ENCODE measurements around the gene CCDC188. TPM values are rescaled to one million over a fixed set of nuclear protein-coding genes. Genes with fewer than 3 reads are reported as not detected.

The CCDC188 gene
- total and polyA plus RNA-seq, 2 of the 4 experiments (the other 2 are of a cell fraction), result 0.10 TPM; not detected in 1

DNA sequence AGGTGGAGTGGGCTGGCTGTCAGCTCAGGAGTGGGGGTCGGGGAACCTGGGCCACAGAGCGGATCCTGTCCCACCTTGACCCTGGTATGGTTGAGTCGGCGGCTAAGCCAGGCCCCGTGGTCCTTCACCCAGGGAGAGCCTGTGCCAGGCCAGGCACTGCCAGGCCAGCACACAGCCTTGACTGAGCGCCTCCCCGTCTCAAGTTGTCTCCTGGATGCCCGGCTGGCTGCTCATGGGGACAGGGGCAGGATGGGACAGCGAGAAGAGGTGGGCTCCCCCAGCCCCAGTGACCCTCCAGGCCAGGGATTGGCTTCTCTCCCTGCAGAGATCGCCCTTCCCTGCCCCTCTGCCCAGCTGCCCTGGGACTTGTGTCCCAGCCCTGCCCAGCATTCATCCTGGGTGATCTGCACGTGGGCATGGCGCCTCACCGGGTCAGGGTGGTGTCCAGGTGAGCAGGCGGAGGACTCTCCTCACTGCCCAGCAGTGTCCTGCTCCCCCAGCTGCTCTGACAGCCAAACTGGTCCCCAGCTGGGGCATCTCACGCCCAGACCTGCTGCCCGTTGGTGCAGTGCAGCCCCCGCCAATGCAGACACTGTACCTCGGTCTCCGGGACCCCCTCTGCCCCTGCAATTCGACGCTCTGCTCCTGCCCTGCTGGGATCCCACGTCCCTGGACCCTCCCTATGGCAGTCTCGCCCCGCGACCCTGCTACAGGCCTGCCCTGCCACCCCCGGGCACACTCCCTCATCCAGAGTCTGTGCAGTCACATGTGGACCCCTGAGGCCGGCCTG is 28.8 kb upstream of the CCDC188 start:
- Histone ChIP-seq H3K4me1 (ENCODE audit: control insufficient read depth, insufficient read depth, low read length) (no peaks in the 10 kb centered on the region), H2AK5ac (ENCODE audit: low read depth, low read length) (no peak overlapping the region), H3K4me3 (ENCODE audit: insufficient read depth, low read depth, low read length) (no peak overlapping the region), H3K4ac (ENCODE audit: low read depth, low read length) (no peak overlapping the region), H2AK9ac (replicated peaks; ENCODE audit: low read depth, low read length, poor library complexity) (no peak overlapping the region), H3K9ac (ENCODE audit: low read depth, low read length) (no peak overlapping the region), H3K9me3 (ENCODE audit: control insufficient read depth, insufficient read depth, low read length) (no peaks in the 10 kb centered on the region), H3K18ac (ENCODE audit: low read depth, low read length) (no peak overlapping the region), H4K20me1 (ENCODE audit: insufficient read depth, low read length) (no peaks in the 10 kb centered on the region), H2BK120ac (ENCODE audit: low read depth, low read length) (no peak overlapping the region), H4K5ac (ENCODE audit: low read depth, low read length) (no peak overlapping the region), H4K91ac (ENCODE audit: insufficient read depth, low read depth, low read length) (no peak overlapping the region), H3K56ac (ENCODE audit: extremely low read depth, insufficient read depth, low read length) (no peak overlapping the region), H3K14ac (replicated peaks; ENCODE audit: low read depth, low read length) (no peak overlapping the region), H2BK20ac (ENCODE audit: low read depth, low read length) (no peak overlapping the region), H3K23ac (ENCODE audit: low read depth, low read length) (no peak overlapping the region), H3K9me1 (ENCODE audit: insufficient read depth, low read length) (no peaks in the 10 kb centered on the region), H2AFZ (replicated peaks; ENCODE audit: low read length, poor library complexity) (peak overlapping the region; percentile 43), H3K27ac (ENCODE audit: insufficient read depth, low read length) (no peak overlapping the region), H3K79me1 (ENCODE audit: low read depth in 1 of 2, low read length in 2 of 2) (no peaks in the 10 kb centered on the region), H2BK15ac (ENCODE audit: low read depth, low read length) (no peak overlapping the region), H2BK5ac (ENCODE audit: low read depth, low read length, poor library complexity, severe bottlenecking) (no peak overlapping the region), H3K27me3 (ENCODE audit: control insufficient read depth, insufficient read depth, low read length) (peaks cover 39% of the 10 kb centered on the region), H4K8ac (ENCODE audit: low read depth in 2 of 2, low read length in 2 of 2) (no peak overlapping the region), H3K36me3 (ENCODE audit: control insufficient read depth, insufficient read depth, low read length) (no peaks in the 10 kb centered on the region), H3K4me2 (ENCODE audit: low read depth, low read length) (no peak overlapping the region)
- ChIA-PET CTCF (no interaction called here), POLR2A (ENCODE audit: unreplicated experiment) (no interaction called here)
- no TSS peak for BruUV-seq (replicated peaks)
- TF ChIP-seq POLR2A (IDR thresholded peaks at IDR 0.05; ENCODE audit: low read depth, low read length) (no peak), RFX5 (IDR thresholded peaks at IDR 0.05; ENCODE audit: low read depth, low read length) (no peak), CEBPB (IDR thresholded peaks at IDR 0.05; ENCODE audit: low read depth, low read length) (no peak), BHLHE40 (IDR thresholded peaks at IDR 0.05; ENCODE audit: low read depth, low read length) (no peak), RAD21 (IDR thresholded peaks at IDR 0.05; ENCODE audit: low read length) (no peak), CTCF (conservative IDR thresholded peaks at IDR 0.05; ENCODE audit: low read depth, low read length) (no peak), MAFK (IDR thresholded peaks at IDR 0.05; ENCODE audit: low read depth, low read length) (no peak), MAZ (IDR thresholded peaks at IDR 0.05; ENCODE audit: borderline replicate concordance, low read depth, low read length) (no peak), NFE2L2 (IDR thresholded peaks at IDR 0.05; ENCODE audit: low read depth, low read length) (no peak), USF2 (IDR thresholded peaks at IDR 0.05; ENCODE audit: low read depth, low read length) (no peak), MXI1 (IDR thresholded peaks at IDR 0.05; ENCODE audit: borderline replicate concordance, low read depth, low read length) (no peak), RCOR1 (IDR thresholded peaks at IDR 0.05; ENCODE audit: insufficient replicate concordance, low read length) (no peak), SMC3 (IDR thresholded peaks at IDR 0.05; ENCODE audit: low read depth, low read length) (no peak)
- TF ChIP-seq, protein P1, sequence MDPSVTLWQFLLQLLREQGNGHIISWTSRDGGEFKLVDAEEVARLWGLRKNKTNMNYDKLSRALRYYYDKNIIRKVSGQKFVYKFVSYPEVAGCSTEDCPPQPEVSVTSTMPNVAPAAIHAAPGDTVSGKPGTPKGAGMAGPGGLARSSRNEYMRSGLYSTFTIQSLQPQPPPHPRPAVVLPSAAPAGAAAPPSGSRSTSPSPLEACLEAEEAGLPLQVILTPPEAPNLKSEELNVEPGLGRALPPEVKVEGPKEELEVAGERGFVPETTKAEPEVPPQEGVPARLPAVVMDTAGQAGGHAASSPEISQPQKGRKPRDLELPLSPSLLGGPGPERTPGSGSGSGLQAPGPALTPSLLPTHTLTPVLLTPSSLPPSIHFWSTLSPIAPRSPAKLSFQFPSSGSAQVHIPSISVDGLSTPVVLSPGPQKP (IDR thresholded peaks at IDR 0.05; ENCODE audit: borderline replicate concordance, low read depth, low read length), result no peak
- intact Hi-C loops (cut with micrococcal nuclease), result loop anchor here (5.0 kb wide), 1 partner anchor 88 kb away; the partner anchor contains the start of gene RTN4R
- in situ Hi-C loops (cut with MboI; ENCODE audit: low sequenced_read_pairs), result no loop called here
- WGBS, 2 experiments (ENCODE audit: extremely low coverage in 2 of 2, insufficient read length in 1 of 2), result 77% methylated on average over 20 of the region's 27 CpGs; no CpG with 5 or more reads in 1 of the 2 experiments
- DNase-seq (no peak), ATAC-seq (ENCODE audit: low read depth) (no peak)
- dilution Hi-C loops (cut with HindIII; ENCODE audit: low sequenced_read_pairs, unreplicated experiment), result no loop called here
